A549 (cell line): ENCODE measurements around the gene KCNQ1OT1.

Experiments
- CHD2 ChIP-seq: fragments of 150-350 bp; IDR thresholded peaks from 2 replicates; pipeline ENCODE4 v1.6.1; 2014; ENCODE audit warnings: low read length; ENCODE audit not compliant: partially characterized antibody
- HOXA7 ChIP-seq: fragments of 250-450 bp; sonication (Bioruptor Pico); IDR thresholded peaks from 2 replicates; pipeline ENCODE4 v1.5.0; 2020; ENCODE audit warnings: mild to moderate bottlenecking, moderate library complexity
- MYC ChIP-seq: IDR thresholded peaks from 2 replicates; pipeline ENCODE4 v1.6.1; 2012; ENCODE audit warnings: mild to moderate bottlenecking, inconsistent platforms, low read length, improper control_type of control experiment, borderline replicate concordance
- RCOR1 ChIP-seq: fragments of 150-350 bp; IDR thresholded peaks from 2 replicates; pipeline ENCODE4 v1.6.1; 2014; ENCODE audit warnings: antibody characterized with exemption, low read length, low read depth
- RFX5 ChIP-seq: fragments of 450-650 bp; IDR thresholded peaks from 2 replicates; pipeline ENCODE4 v1.7.1; 2014; ENCODE audit warnings: antibody characterized with exemption, mild to moderate bottlenecking, moderate library complexity
- TF ChIP-seq, protein P1 (sequence below): IDR thresholded peaks from 2 replicates; pipeline ENCODE4 v1.6.1; 2012
- TF ChIP-seq, protein P2 (sequence below): fragments of >200 bp; sonication (Bioruptor Twin); formaldehyde crosslinking; IDR thresholded peaks from 3 replicates; pipeline ENCODE4 v1.5.1; 2016

DNA sequence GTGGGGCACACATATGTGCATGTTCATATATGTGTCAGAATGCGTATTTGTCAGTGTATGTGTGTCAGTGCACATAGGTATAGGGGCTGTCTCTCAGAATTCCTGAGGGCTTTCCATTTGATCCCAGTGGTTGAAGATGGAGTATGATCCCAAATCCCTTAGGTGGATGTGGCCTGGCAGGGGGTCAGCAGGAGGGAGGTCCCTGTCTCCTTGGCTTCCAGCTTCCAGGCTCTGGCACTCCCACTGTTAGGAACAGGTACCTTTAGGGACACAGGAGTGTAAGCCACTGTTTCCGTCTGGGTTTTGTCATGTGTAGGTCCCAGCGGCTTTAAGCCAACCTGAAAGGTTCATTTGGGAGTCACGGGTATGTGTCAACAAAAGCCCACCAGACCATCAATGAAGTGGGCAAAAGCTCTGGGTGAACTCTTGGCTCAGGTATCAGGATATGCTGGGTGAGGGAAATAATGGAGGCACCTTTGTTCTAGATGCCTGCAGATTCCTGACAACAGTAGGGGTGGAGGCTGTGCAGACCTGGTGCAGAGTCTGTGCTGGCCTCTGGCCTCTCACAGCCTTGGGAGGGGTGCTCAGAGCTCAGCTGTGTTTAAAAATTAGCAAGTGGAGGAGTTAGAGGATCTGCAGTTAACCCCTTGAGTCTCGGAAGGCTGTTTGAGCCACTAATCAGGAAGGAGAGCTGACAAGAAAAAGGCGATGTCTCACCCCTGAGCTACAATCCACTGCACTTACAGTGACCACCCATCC lies 9.0 kb downstream of the KCNQ1OT1 start:
- TF ChIP-seq, protein P1, sequence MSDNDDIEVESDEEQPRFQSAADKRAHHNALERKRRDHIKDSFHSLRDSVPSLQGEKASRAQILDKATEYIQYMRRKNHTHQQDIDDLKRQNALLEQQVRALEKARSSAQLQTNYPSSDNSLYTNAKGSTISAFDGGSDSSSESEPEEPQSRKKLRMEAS, result no peak
- TF ChIP-seq RCOR1, result no peak
- TF ChIP-seq, protein P2, sequence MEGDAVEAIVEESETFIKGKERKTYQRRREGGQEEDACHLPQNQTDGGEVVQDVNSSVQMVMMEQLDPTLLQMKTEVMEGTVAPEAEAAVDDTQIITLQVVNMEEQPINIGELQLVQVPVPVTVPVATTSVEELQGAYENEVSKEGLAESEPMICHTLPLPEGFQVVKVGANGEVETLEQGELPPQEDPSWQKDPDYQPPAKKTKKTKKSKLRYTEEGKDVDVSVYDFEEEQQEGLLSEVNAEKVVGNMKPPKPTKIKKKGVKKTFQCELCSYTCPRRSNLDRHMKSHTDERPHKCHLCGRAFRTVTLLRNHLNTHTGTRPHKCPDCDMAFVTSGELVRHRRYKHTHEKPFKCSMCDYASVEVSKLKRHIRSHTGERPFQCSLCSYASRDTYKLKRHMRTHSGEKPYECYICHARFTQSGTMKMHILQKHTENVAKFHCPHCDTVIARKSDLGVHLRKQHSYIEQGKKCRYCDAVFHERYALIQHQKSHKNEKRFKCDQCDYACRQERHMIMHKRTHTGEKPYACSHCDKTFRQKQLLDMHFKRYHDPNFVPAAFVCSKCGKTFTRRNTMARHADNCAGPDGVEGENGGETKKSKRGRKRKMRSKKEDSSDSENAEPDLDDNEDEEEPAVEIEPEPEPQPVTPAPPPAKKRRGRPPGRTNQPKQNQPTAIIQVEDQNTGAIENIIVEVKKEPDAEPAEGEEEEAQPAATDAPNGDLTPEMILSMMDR, result no peak
- TF ChIP-seq MYC, result no peak
- TF ChIP-seq HOXA7 (CRISPR knock-in tag), result no peak
- TF ChIP-seq RFX5, result no peak
- no peak for TF ChIP-seq CHD2
